WTC11 (cell line): ENCODE results near the gene LRRK2.

ENCODE experiments used
- ATF3 ChIP-seq: sonication (generic); formaldehyde crosslinking; conservative IDR thresholded peaks from 2 replicates; pipeline ENCODE4 v1.8.1; 2022; ENCODE audit warnings: mild to moderate bottlenecking, missing genetic modification reagents
- CTCF ChIP-seq: fragments of 200-600 bp; IDR thresholded peaks from 2 replicates; pipeline ENCODE4 v1.8.0; 2022; ENCODE audit warnings: antibody characterized with exemption
- GABPB1 ChIP-seq: sonication (generic); formaldehyde crosslinking; IDR thresholded peaks from 2 replicates; pipeline ENCODE4 v1.8.1; 2023; ENCODE audit warnings: mild to moderate bottlenecking, missing genetic modification reagents
- NFYB ChIP-seq: sonication (generic); formaldehyde crosslinking; conservative IDR thresholded peaks from 2 replicates; pipeline ENCODE4 v1.8.0; 2022; ENCODE audit warnings: low read depth, missing genetic modification reagents
- PRRX2 ChIP-seq: fragments of 250-450 bp; sonication (Bioruptor Pico); IDR thresholded peaks from 2 replicates; pipeline ENCODE4 v1.8.0; 2021; ENCODE audit warnings: mild to moderate bottlenecking
- TCF7 ChIP-seq: sonication (generic); formaldehyde crosslinking; IDR thresholded peaks from 2 replicates; pipeline ENCODE4 v1.8.0; 2022; ENCODE audit warnings: mild to moderate bottlenecking, low read depth, missing genetic modification reagents, moderate library complexity
- ZNF263 ChIP-seq: sonication (generic); formaldehyde crosslinking; IDR thresholded peaks from 2 replicates; pipeline ENCODE4 v1.8.1; 2022; ENCODE audit warnings: low read depth, mild to moderate bottlenecking, moderate library complexity, missing genetic modification reagents
- ZNF396 ChIP-seq: fragments of 250-450 bp; sonication (Bioruptor Pico); IDR thresholded peaks from 2 replicates; pipeline ENCODE4 v1.8.0; 2021; ENCODE audit warnings: mild to moderate bottlenecking, moderate library complexity, borderline replicate concordance
- ZSCAN18 ChIP-seq: fragments of 250-450 bp; sonication (Bioruptor Pico); IDR thresholded peaks from 2 replicates; pipeline ENCODE4 v2.1.2; 2022; ENCODE audit warnings: mild to moderate bottlenecking, moderate library complexity
- TF ChIP-seq, protein P1 (sequence below): sonication (generic); formaldehyde crosslinking; IDR thresholded peaks from 2 replicates; pipeline ENCODE4 v1.8.1; 2022; ENCODE audit warnings: low read depth, missing genetic modification reagents, borderline replicate concordance

DNA sequence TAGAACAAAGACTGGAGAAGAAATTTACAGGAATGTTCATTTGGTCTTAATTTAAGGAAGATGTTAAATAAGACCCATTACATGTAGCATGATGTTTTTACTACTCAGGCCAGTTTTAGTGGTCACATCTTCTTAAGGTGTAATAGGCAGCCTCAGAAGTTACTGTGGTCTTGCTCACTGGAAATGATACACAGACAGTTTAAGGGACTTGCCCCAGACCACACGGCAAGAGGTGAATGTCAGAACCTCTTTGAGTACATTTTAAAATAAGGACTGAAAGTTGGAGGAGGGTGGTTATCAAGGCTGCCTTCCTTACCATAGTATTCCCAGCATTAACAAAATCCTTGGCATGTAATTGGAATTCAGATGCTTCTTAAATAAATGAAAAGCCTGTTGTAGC is 37.9 kb downstream of the LRRK2 start:
- TF ChIP-seq CTCF (no peak), PRRX2 (CRISPR knock-in tag) (no peak), ATF3 (CRISPR knock-in tag) (no peak), NFYB (CRISPR knock-in tag) (no peak), ZNF263 (CRISPR knock-in tag) (no peak), GABPB1 (CRISPR knock-in tag) (no peak), ZNF396 (CRISPR knock-in tag) (no peak), TCF7 (CRISPR knock-in tag) (no peak), ZSCAN18 (CRISPR knock-in tag) (no peak)
- TF ChIP-seq, protein P1, sequence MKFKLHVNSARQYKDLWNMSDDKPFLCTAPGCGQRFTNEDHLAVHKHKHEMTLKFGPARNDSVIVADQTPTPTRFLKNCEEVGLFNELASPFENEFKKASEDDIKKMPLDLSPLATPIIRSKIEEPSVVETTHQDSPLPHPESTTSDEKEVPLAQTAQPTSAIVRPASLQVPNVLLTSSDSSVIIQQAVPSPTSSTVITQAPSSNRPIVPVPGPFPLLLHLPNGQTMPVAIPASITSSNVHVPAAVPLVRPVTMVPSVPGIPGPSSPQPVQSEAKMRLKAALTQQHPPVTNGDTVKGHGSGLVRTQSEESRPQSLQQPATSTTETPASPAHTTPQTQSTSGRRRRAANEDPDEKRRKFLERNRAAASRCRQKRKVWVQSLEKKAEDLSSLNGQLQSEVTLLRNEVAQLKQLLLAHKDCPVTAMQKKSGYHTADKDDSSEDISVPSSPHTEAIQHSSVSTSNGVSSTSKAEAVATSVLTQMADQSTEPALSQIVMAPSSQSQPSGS (CRISPR knock-in tag): no peak
